Stimulated activated CD8-positive, alpha-beta memory T cell treated with anti-CD3 and anti-CD28 coated beads, Interleukin-15, amount 100 ng/mL, for 1 hour (primary cell): Measurements from ENCODE around the gene LENEP.

Source experiments
- DNase-seq: peaks from one replicate; pipeline ENCODE4 v3.0.0-alpha.2; 2020; ENCODE audit warnings: low read depth

Gene LENEP

DNA sequence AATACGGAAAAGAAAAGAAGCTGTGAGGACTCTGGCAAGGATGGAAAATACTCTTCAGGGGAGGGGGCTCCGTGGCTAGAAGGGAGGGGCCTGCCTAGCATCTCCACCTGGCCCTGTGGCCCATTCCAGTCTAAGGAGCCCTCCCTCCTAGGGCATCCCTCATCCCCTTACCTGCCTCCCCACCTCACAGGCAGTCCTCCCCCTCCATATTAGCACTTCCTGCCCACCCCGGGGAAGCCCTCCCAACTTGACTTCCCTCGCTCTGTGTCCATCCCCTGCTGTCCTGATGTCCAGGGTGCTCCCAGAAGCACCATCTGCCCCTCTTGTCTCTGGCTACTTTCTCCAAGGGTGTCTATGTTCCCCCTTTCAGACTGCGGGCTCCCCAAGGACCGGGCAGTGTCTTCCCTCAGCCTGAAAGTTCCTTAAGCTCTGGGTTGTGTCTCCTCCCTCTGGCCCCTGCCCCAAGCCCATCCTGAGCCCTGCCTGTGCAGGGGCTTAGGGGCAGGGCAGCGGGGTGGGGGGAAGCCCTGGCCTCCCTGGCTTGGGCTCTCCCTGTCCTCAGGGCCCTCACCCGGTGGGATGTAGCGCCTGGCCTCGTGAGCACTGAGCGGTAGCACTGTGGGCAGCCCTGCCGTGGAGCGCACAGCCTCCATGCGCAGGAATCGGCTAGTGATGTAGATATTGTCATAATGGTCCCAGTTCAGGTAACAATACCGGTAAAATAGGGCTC, 36.3 kb downstream of the LENEP start:
- DNase-seq, result no peak

DNA sequence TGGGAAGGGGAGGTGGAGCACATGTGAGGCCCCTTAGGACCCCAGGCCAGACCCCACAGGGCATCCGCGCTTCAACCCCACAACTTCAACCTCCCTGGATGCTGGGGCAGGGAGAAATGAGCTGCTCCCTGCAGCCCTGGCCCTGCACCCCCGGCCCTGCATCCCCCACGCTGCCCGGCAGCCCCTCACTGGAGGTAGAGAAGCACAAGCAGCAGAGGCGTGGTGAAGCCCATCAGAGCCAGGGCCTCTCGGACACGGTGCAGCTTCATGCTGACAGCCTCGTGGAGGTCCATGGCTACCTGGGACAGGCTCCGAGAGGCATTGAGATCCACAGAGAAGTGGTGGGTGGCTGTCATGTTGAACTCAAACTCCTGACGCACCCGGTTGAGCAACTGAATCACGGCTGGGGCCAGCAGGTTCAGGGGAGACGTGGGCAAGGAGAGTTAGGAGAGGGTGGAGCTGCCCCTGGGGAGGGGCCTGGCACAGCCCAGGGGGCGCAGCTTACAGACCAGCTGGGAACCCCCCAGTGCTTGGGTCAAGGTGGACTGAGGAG, 36.9 kb downstream of the LENEP start:
- DNase-seq, result no peak

DNA sequence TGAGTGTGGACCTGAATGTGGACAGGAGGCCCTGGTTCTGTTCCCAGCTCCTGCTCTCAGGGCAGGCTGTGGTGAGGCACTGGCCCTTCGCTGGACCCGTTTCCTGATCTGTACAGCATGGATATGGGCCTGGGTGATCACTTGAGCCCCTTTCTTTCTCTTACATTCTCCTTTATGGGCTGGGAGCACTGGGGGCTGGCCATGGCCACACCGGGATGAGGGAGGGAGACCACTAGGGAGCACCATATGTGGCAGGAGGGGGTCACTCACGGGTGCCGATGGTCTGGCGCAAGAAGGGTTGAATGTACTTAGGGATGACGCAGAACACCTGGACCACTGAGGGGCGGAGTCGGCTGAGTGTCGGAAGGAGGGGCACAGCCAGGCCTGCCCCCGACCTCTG, 37.5 kb downstream of the LENEP start:
- no peak for DNase-seq

DNA sequence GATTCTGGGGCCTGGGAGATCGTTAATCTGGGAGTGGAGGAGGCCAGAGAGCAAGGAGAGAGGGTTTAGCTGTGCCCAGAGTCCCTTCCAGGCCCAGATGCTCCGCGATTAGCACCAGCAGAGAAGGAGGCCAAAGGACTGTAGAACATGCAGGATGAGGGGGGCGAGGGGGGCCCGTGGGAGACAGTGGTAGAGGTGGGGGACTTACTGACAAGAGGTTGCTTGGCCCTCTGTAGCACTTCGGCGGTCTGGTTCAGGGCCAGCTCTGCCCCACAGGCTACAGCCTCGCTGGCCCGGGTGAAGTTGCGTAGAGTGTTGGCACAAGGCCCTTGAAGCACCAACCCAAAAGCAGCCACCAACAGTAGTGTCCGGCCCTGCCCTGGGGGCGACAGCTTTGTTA, 39.5 kb downstream of the LENEP start:
- no peak for DNase-seq

DNA sequence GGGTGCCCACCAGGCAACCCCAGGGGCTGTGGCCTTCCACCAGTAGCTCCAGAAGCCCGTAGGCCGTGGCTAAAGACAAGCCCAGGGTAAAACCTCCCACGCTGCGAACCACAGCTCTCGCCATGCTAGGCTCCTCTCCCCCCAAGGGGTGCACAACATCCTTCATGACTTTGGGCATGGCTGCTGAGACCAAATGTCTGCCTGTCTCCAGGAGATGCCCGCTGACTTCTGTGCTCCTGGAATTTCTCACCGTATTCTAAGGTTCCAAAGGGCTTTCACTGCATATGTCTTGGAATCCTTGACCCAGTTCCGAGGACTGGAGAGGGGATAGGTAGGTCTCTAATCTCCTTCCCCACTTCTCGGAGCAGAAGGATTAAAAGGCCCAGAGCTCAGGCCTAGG, 40.1 kb downstream of the LENEP start, which contains the start of the genes DCST1 and DCST2:
TSS of gene DCST1 (plus strand) at position 301 of the 400 bp plus-strand sequence. CDS start 213 bp downstream, outside the sequence.
TSS of gene DCST2 (minus strand) at position 258 of the 400 bp plus-strand sequence. CDS start at position 178, 80 bp downstream.
- DNase-seq, result no peak

DNA sequence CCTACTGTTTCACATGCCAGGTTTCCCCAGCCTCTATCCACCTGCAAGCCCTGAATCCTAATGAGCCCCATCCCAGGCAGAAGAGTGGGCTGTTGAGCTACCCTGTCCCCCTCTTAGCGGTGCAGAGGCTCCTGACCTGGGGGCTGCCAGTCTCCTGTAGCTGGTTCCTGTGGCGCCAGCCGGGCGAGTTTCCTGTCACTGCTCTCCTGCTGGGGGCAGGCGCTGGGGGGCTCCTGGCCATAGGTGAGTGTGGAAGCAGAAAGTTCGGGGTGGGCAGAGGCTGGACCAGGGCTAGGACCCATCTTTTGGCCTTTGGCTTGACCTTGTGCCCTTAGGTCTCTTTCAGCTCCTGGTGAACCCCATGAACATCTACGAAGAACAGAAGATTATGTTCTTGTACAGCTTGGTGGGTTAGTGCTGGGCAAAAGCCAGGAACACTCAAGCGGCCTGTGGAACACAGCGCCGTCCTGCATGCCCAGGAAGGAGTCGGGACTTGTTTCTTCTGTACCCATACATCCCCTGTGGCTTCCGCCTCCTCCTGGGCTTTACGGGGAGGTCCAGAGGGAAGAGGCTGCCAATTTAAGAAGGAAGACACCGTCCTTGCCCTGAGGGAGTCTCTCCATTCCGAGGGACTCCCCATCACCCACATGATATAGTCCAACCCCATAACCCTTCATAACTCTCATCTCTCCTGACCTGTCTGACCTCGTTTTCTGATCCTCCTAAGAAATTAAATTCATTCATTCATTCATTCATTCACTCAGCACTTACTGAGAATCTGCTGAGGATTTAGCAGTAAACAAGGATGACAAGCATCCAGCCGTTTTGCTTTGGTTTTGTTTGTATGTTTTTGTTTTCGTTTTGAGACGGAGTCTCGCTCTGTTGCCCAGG, 41.2 kb downstream of the LENEP start:
- DNase-seq, result no peak

DNA sequence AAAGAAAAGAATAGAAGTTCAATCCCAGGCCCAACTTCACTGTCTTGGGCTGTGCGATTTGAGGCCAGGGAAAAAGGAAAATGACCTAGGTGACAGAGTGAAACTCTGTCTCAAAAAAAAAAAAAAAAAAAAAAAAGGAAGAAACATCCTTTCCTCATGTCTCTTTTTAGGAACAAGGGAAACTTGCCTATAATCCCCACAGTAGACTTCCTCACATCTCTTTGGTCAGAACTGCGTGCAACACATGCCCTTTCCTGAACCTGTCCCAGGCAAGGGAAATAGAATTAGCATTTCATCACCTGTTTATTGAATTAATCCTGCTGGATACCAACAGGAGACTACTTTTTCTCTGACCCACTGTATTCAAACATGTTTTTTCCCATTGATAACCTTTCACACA, 42.5 kb downstream of the LENEP start:
- no peak for DNase-seq

DNA sequence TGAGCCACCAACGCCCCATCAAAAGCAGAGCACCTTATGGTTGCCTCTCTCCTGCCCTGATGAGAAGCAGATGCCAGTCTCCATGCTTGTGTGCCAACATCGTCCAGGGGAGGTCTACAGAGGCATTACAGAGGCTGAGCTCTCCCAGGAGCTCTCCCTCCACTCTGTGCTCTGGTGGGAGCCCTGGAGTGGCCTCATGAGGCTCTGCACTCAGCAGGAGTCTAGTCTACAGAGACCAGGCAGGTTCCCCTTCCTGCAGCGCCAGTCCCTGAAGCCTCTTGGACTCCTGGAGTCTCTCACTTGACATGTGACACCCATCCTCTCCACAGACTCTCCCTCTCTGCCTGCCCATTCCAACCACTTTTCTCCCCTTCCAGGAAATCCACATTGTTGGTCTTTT, 43.7 kb downstream of the LENEP start:
- no peak for DNase-seq

DNA sequence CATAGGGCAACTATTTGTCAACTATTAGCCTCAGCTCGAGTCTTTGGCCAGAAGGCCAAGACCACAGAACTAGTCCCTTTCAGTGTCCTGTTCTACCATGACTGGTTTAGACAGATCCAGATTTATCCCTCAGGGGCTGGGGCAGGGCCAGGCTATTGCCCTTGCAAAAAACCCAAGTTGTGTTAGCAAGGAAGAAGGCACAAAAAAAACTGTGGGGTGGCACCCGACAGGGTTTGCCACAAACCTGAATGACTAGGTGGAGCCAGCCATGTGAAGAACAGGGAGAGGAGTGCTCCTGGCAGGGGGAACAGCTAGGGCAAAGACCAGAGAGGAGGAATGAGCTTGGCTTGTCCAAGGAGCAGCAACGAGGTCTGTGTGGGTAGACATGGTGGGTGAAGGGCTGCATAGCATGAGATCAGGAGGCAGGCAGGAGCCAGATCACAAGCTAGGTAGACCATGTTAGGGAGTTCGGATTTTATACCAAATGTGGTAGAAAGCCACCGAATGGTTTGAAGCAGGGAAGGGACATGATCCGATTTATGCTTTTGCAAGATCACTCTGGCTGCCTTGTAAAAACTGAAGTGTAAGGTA, 44.6 kb downstream of the LENEP start:
- no peak for DNase-seq

DNA sequence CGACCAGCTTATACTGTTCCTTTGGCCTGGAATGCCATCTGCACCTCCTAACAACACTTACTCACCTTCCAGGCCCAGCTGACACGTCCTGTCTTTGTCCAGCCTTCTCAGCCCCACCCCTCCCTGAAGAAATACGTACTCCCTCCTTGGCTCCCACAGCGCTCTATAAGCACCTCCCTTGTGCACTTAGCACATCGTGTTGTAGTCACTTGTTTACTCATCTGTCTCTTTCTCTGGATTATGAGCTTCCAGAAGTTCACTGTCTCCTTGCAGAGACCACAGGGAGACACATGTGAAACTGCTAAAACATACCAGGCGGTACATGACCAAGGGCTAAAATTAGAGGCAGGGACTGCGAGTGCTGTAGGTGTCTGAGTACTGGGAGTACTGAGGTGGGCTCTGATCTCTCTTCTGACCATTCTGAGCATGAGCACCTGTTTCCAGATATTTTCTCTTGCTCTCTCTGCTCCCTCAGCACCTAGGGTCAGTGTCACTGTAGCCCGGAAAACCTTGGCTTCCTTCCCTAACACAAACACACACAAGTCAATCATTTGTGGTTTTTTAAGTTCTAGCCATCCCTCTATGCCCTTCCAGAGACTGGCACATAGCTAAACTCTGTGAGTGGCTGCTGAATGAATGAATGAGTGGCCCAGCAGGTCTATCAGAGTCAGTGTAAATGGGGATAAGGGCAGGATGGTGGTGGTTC, 45.4 kb downstream of the LENEP start:
- no peak for DNase-seq

DNA sequence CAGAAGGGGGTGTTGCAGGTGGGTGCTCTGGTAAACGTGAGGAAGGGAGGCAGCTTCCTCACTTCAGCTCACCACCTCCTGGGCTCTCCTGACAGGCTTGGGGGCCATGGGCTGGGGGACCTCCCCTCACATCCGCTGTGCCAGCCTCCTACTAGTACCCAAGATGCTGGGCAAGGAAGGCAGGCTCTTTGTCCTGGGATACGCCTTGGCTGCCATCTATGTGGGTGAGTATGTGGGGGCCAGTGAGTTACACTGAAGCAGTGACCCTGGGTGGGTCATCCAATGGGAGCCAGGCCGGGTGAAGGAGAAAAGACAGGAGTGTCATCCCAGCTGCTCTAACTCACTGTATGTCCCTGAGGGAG, 45.9 kb downstream of the LENEP start:
- DNase-seq, result no peak

DNA sequence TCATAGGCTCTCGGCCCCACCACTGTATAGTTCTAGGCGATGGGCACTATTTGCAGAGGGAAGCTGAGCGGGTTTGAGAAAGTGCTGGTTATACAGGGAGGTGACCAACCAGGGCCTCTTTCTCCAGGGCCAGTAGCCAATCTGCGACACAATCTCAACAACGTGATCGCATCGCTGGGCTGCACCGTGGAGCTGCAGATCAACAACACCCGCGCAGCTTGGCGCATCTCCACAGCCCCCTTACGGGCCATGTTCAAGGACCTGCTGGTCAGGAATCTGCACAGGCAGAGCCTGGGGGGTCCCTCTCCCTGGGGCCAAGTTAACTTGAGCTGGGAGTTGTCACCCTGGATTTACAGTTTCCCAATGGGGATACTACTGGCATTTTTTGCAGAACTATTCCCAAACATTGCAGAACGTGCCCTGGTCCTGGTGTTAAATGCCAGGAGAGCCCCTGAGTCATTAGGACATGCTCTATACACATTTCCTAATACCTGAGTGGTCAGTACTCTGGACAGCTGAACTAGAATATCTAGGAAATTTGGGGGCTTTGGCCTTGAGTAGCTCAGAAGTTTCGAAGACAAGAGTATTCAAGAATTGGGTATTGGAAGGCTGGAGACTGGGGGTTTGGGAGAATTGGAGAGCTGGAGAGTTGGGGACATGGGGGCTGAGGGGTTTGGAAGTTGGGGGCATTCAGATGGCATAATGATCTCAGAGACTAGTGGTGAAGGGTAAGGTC, 47.1 kb downstream of the LENEP start:
- DNase-seq, result no peak

DNA sequence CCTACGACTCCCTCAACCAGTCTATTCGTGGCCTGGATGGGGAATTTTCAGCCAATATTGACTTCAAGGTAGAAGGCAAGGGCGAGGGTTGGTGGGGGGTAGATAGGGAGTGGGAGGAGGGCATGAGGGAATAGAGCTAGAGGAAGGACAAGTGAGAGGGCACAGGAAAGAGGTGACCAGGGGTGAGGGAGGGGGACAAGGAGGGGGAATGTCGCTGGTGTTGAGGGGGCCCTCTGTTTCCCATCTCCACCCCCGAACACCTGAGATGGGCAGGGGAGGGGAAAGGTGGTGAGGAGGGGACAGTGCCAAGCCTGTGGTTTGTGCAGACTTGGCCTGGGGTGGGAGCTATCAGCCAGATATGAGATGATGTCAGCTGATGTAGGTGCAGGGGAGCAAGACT, 49.4 kb downstream of the LENEP start:
- DNase-seq, result no peak

DNA sequence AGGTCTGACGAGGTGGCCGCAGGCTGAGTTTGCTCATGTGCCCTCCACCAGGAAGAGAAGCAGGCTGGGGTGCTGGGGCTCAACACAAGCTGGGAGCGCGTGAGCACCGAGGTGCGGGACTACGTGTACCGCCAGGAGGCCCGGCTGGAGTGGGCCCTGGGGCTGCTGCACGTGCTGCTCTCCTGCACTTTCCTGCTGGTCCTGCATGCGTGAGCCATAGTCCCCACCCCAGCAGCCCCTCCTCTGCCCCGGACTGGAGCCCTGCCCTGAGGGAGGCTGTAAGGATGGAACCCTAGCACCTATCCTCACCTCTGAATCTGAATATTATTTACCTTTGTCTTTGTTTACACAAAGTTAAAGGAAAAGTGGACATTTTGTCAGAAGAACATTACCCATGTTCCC, 49.9 kb downstream of the LENEP start:
- DNase-seq, result no peak

DNA sequence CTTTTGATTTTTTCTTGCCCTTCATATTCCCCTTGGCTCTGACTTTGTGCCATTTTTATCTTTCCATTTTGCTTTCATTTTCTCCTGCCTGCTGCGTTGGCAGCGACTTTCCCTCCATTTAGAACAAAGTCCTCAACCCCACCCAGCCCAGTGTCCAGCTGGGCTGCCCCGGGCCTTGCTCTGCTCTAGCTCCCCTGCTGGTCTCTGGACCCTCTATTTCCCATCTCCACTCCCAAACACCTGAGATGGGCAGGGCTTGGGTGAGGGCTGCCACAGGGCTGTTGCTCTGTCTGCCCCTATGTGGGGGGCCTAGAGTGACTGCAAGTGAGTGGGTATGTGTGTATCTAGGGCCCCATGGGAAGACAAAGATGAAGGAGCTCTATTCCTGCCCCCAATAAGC, 50.4 kb downstream of the LENEP start:
- no peak for DNase-seq
